HG03439 (cell line): Measurements from ENCODE around the gene HSD17B7.
"Not testable (repeated sequence)": the region's sequence is repeated elsewhere in the genome, so short reads cannot be mapped to it uniquely, and the experiment has no call there.

ENCODE experiments used
- ATAC-seq: cut with Tn5 transposase; IDR thresholded peaks from one replicate; pipeline ENCODE4 v1.9.1; 2021; ENCODE audit warnings: mild to moderate bottlenecking, moderate library complexity; ENCODE audit not compliant: unreplicated experiment

Gene HSD17B7

GRCh38 chr1:162807503-162807902 lies 17.0 kb downstream of the HSD17B7 start:
- ATAC-seq = not testable (repeated sequence)

- not testable (repeated sequence) for ATAC-seq
These were observed 21.9 kb downstream of the HSD17B7 start for GRCh38 chr1:162812357-162812756.

- not testable (repeated sequence) for ATAC-seq
These were observed 27.6 kb downstream of the HSD17B7 start for GRCh38 chr1:162818136-162818535.

GRCh38 chr1:162818666-162819065 lies 28.2 kb downstream of the HSD17B7 start:
- not testable (repeated sequence) for ATAC-seq

GRCh38 chr1:162822391-162823200 lies 32.1 kb downstream of the HSD17B7 start:
- ATAC-seq = no peak

- no peak for ATAC-seq
These were observed 32.7 kb downstream of the HSD17B7 start for GRCh38 chr1:162823231-162823630.

- ATAC-seq = no peak
These were observed 33.4 kb downstream of the HSD17B7 start for GRCh38 chr1:162823771-162824525.

- ATAC-seq = no peak
These were observed 38.8 kb downstream of the HSD17B7 start for GRCh38 chr1:162829268-162829667.

- no peak for ATAC-seq
These were observed 42.0 kb downstream of the HSD17B7 start for GRCh38 chr1:162832470-162832869.

GRCh38 chr1:162835157-162835899 lies 44.8 kb downstream of the HSD17B7 start:
- no peak for ATAC-seq

GRCh38 chr1:162838863-162839262 lies 48.4 kb downstream of the HSD17B7 start:
- no peak for ATAC-seq

- no peak for ATAC-seq
These were observed 49.8 kb downstream of the HSD17B7 start for GRCh38 chr1:162840250-162840839.

- no peak for ATAC-seq
These were observed 53.7 kb downstream of the HSD17B7 start for GRCh38 chr1:162844153-162844552.

GRCh38 chr1:162846256-162847212 lies 56.0 kb downstream of the HSD17B7 start:
- no peak for ATAC-seq

GRCh38 chr1:162847839-162848453 lies 57.4 kb downstream of the HSD17B7 start:
- no peak for ATAC-seq

GRCh38 chr1:162849711-162850110 lies 59.2 kb downstream of the HSD17B7 start:
- ATAC-seq = no peak

- no peak for ATAC-seq
These were observed 60.8 kb downstream of the HSD17B7 start for GRCh38 chr1:162851341-162851740.

GRCh38 chr1:162854245-162854882 lies 63.9 kb downstream of the HSD17B7 start:
- ATAC-seq = peak; percentile 89
